LNCaP clone FGC (cell line): ENCODE results near the gene NR2C2AP.

Experiments used
- DNase-seq: peaks from one replicate; pipeline ENCODE4 v3.0.0-alpha.2; 2011; ENCODE audit warnings: low read depth
- H3K4me3 ChIP-seq: 2 replicates; pipeline ENCODE4 v1.5.1; 2011; ENCODE audit warnings: mild to moderate bottlenecking, low read depth, low read length, control low read depth
- TF ChIP-seq, protein P1 (sequence below): IDR thresholded peaks from 2 replicates; pipeline ENCODE4 v1.5.1; 2012; ENCODE audit warnings: mild to moderate bottlenecking; ENCODE audit not compliant: control insufficient read depth, insufficient read depth; ENCODE audit errors: extremely low read depth

Gene NR2C2AP

DNA sequence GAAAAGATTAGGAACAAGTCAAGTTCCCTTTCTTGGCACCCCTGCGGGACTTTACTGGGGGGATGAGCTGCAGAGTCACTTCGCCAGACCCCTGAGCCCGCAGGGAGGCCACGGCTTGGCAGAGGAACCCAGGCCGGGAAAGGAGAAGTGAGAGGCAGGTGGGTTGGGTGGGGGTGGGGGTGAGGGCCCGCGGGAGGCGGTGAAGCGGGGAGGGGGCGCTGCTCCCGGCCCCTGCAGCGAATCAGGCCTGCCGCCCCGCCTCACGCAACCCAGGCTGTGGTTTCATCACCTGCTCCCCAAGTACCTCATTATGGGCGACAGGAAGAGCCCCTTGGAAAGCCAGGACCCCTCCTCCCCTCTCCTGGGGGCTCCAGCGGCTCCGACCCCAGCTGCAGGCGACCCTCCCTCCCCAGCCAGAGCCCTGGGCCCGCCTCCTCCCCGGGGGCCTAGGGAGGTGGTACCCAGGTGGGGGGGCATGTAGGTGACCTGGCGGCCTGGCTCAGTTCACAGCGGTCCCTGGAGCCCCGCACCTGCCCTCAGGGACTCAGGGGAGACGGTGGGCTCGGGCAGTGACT, 42.7 kb downstream of the NR2C2AP start:
- no peak overlapping the region for H3K4me3 ChIP-seq
- TF ChIP-seq, protein P1, sequence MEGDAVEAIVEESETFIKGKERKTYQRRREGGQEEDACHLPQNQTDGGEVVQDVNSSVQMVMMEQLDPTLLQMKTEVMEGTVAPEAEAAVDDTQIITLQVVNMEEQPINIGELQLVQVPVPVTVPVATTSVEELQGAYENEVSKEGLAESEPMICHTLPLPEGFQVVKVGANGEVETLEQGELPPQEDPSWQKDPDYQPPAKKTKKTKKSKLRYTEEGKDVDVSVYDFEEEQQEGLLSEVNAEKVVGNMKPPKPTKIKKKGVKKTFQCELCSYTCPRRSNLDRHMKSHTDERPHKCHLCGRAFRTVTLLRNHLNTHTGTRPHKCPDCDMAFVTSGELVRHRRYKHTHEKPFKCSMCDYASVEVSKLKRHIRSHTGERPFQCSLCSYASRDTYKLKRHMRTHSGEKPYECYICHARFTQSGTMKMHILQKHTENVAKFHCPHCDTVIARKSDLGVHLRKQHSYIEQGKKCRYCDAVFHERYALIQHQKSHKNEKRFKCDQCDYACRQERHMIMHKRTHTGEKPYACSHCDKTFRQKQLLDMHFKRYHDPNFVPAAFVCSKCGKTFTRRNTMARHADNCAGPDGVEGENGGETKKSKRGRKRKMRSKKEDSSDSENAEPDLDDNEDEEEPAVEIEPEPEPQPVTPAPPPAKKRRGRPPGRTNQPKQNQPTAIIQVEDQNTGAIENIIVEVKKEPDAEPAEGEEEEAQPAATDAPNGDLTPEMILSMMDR: no peak
- DNase-seq: no peak

DNA sequence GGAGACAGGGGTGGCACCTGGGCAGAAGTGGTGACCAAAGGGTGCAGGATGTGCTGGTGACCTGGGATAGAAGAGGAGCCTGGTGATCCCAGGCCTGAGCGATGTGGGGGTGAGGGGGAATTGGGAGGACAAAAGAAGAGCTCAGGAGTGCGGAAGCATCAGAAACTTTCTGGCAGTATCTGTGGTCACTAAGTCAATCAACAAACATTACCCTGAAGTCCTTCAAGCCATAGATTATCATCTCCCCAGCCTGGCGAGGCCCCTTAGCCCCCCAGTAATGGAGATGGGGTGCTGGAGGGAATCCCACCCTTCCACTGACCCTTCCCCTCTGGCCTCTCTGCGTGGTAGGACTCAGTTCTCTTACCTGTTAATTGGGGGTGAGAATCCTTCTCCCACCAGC, 43.7 kb downstream of the NR2C2AP start:
- no peak overlapping the region for H3K4me3 ChIP-seq
- TF ChIP-seq, protein P1: no peak
- no peak for DNase-seq

DNA sequence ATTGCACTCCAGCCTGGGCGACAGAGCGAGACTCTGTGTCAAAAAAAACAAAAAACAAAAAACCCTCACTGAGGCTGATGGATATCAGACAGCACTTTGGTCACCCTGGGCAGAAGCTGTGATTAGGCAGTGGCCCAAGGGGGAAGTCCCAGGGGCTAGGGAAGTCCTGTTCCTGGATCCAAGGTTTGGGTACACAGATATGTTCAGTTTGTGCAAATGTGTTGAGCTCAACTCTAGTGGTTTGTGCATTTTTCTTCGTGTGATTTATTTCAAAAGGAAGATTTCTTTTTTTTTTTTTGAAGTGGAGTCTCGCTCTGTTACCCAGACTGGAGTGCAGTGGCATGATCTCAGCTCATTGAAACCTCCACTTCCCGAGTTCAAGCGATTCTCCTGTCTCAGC, 45.4 kb downstream of the NR2C2AP start:
- DNase-seq: no peak
- no peak overlapping the region for H3K4me3 ChIP-seq
- TF ChIP-seq, protein P1: no peak

DNA sequence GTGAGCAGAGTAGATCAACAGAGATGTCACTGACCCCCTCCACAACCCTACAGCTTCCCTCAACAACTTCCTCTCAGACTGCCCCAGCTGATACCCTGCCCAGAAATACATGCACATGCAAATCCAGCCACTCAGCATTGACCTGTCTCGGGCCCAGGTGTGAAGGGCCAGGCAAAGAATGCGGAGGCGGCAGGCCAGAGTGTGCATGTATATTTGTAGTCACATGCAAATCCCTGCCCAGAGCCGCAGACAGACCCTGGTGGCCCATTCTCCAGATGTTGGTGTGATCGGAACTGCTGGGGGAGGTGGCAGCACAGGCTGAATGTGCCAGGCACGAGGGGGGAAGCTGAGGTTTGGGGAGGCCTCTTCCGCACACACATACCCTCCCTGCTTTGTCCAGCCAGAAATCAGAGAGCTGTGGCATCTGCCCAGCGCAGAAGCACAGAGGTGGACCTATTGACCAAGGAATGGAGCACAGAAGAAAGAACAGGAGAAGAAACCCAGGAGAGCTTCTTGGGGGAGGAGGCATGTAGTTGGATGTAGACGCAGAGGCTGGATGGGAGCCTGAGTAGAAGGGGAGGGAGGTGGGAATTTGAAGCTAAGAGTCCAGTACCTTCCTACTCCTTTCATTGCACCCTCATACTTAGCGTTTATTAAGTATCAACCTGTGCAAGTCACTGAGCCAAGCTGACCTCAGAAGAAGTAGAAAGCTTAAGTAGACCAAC, 47.6 kb downstream of the NR2C2AP start:
- TF ChIP-seq, protein P1: no peak
- H3K4me3 ChIP-seq: no peak overlapping the region
- no peak for DNase-seq

DNA sequence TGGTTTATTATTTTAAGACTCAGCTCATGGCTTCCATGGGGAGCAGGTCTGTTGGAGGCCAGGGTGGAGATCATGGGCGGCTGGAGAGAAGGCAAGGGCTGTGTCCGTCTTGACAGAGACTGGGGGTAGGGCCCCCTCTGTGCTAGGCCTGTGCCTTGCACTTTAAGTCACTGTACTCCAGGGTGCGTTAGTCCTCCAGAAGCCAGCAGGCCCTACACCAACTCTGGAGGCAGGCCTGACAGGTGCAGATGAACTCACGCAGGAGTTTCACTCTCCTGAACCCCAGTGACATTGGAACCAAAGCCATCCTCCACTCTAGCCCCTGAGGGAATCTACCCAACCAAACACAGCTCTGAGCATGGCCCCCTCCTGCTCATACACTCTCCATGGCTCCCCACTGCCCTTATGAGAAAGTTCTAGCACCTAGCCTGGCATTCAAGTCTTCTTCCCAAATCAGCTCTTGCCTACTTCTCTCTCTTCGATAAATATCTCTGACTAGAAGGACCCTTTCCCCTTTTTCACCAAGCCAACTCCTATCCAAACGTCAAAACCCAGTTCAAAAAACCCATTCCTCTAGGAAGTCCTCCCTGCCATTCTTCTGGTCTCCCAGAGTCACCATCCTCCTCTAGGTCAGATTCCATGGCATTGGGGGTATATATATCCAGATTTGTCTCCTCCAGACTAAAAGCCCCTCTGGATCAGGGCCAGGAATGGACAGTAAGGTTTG, 48.3 kb downstream of the NR2C2AP start:
- no peak for DNase-seq
- no peak overlapping the region for H3K4me3 ChIP-seq
- TF ChIP-seq, protein P1: no peak

DNA sequence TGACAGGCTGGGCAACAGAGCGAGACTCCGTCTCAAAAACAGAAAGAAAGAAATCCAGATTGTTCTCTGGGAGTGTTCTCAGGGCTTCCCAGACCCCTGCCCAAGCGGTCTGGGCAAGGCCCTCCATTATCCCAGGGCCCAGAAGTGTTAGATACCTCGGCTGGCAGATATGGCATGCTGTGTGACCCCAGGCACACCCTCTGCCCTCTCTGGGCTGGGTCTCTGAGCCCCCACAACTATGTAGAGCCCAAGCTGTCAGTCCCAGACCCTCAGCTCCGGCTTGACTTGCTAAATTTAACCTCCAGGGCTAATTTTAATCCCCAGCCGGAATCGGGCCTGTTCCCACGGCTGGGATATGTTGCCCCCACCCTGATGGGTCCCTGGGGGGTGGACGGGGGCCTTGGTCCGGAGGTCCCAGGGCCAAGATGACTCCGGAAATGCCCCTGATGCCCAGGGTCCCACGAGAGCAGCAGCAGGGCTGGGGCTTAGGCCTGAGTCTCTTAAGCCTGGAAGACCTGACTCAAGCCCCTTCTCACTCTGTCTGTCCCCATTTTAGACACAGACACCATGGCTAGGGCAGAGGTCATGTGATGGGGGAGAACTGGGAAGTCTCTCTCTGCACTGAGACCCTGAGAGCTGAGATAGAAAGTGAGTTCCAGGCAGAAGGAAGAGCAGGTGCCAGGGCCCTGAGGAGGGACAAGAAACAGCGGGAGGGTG, 50.4 kb downstream of the NR2C2AP start:
- H3K4me3 ChIP-seq: no peak overlapping the region
- DNase-seq: no peak
- TF ChIP-seq, protein P1: no peak
